CD4-positive, CD25-positive, alpha-beta regulatory T cell (primary cell): Measurements from ENCODE around the gene FMN2. TPM values are rescaled to one million over a fixed set of nuclear protein-coding genes. Genes with fewer than 3 reads are reported as not detected.
A peak's percentile ranks its signal among the peaks of the same experiment; 100 is the strongest.

ENCODE experiments used
- ATAC-seq, 2 donors: fragments of 150-1000 bp; cut with Tn5 transposase; one replicate each; pipeline ENCODE4 v1.10.0; 2021; ENCODE audit warnings: low read depth in 2 of 2, moderate number of reproducible peaks in 2 of 2, moderate library complexity in 1 of 2
- DNase-seq, 3 donors: peaks; one replicate each; pipeline versions ENCODE4 v3.0.0 to v3.0.0-alpha.2; 2012 to 2022; ENCODE audit warnings: mixed read lengths in 1 of 3
- H3K27ac ChIP-seq: one replicate; pipeline ENCODE4 v1.7.0; 2013; ENCODE audit warnings: mild to moderate bottlenecking, low read length; ENCODE audit not compliant: insufficient read depth, poor library complexity, severe bottlenecking
- H3K27me3 ChIP-seq: one replicate; pipeline ENCODE4 v1.7.0; 2013; ENCODE audit warnings: low read length; ENCODE audit not compliant: control insufficient read depth, insufficient read depth
- H3K36me3 ChIP-seq: one replicate; pipeline ENCODE4 v1.7.0; 2013; ENCODE audit warnings: mild to moderate bottlenecking, low read length, moderate library complexity; ENCODE audit not compliant: control insufficient read depth, insufficient read depth
- H3K4me1 ChIP-seq: 2 replicates; pipeline ENCODE4 v1.7.0; 2013; ENCODE audit warnings: mild to moderate bottlenecking, low read length; ENCODE audit not compliant: insufficient read depth, control insufficient read depth, poor library complexity, severe bottlenecking
- H3K4me3 ChIP-seq: one replicate; pipeline ENCODE4 v1.7.0; 2013; ENCODE audit warnings: low read depth, mild to moderate bottlenecking, low read length, moderate library complexity
- H3K9me3 ChIP-seq, 2 experiments: 1 replicate in 1 of 2; 2 replicates in 1 of 2; pipeline ENCODE4 v1.7.0; 2013; ENCODE audit warnings: low read length in 2 of 2, mild to moderate bottlenecking in 1 of 2, moderate library complexity in 1 of 2; ENCODE audit not compliant: control insufficient read depth in 2 of 2
- H3K27ac Mint-ChIP-seq, 3 donors: one replicate each; pipeline ENCODE4 v1.8.0; 2020 to 2022; ENCODE audit warnings: mild to moderate bottlenecking in 3 of 3, mixed read lengths in 3 of 3, moderate library complexity in 2 of 3
- H3K27me3 Mint-ChIP-seq: one replicate; pipeline ENCODE4 v1.8.0; 2022; ENCODE audit warnings: mild to moderate bottlenecking, mixed read lengths
- H3K36me3 Mint-ChIP-seq: one replicate; pipeline ENCODE4 v1.8.0; 2020; ENCODE audit warnings: mixed read lengths
- H3K4me1 Mint-ChIP-seq, 4 donors: one replicate each; pipeline ENCODE4 v1.8.0; 2020 to 2022; ENCODE audit warnings: mixed read lengths in 4 of 4, mild to moderate bottlenecking in 1 of 4
- H3K4me3 Mint-ChIP-seq, 4 donors: one replicate each; pipeline ENCODE4 v1.8.0; 2020 to 2022; ENCODE audit warnings: mild to moderate bottlenecking in 4 of 4, mixed read lengths in 4 of 4, moderate library complexity in 3 of 4
- H3K9me3 Mint-ChIP-seq, 7 donors: one replicate each; pipeline ENCODE4 v1.8.0; 2020 to 2022; ENCODE audit warnings: mixed read lengths in 7 of 7, mild to moderate bottlenecking in 3 of 7, moderate library complexity in 2 of 7
- polyA plus RNA-seq, 4 donors: library from polyadenylated mRNA; unstranded; fragments of 300-500 nt; fragmentation: Illumina TruSeq; gene quantifications; one replicate each; pipeline ENCODE4 v1.2.3, GENCODE V29; 2021
- total RNA-seq: library from RNA; stranded (reverse); gene quantifications from one replicate; pipeline ENCODE4 v1.2.3, GENCODE V29; 2022

Gene FMN2
- total and polyA plus RNA-seq, 5 donors from 2014 or later: not detected

GRCh38 chr1:240441669-240442068, 350.0 kb downstream of the FMN2 start:
- Histone ChIP-seq H3K9me3 (peaks cover 0 to 2% of the 10 kb centered on the region in 2 experiments), H3K4me1 (no peaks in the 10 kb centered on the region), H3K27ac (no peak overlapping the region), H3K27me3 (no peaks in the 10 kb centered on the region), H3K4me3 (no peak overlapping the region), H3K36me3 (no peaks in the 10 kb centered on the region)
- H3K4me1 Mint-ChIP-seq: no peaks in the 10 kb centered on the region
- H3K36me3 Mint-ChIP-seq: no peaks in the 10 kb centered on the region
- no peak for ATAC-seq
- DNase-seq: no peak
- peak overlapping the region in 1 of 4 donors; percentile 40 for H3K4me3 Mint-ChIP-seq
- H3K27me3 Mint-ChIP-seq: no peaks in the 10 kb centered on the region
- H3K9me3 Mint-ChIP-seq: peaks cover 1 to 14% (median 7%) of the 10 kb centered on the region in 7 donors
- H3K27ac Mint-ChIP-seq: no peak overlapping the region

- Mint-ChIP-seq H3K9me3 (peaks cover 3 to 25% (median 6%) of the 10 kb centered on the region in 7 donors), H3K27ac (no peak overlapping the region), H3K27me3 (no peaks in the 10 kb centered on the region), H3K4me1 (no peaks in the 10 kb centered on the region), H3K4me3 (no peak overlapping the region), H3K36me3 (peaks cover 4% of the 10 kb centered on the region)
- DNase-seq (no peak), ATAC-seq (no peak)
- no peaks in the 10 kb centered on the region for H3K36me3 ChIP-seq
- H3K4me3 ChIP-seq: no peak overlapping the region
- no peaks in the 10 kb centered on the region for H3K27me3 ChIP-seq
- no peaks in the 10 kb centered on the region for H3K4me1 ChIP-seq
- no peak overlapping the region for H3K27ac ChIP-seq
- no peaks in the 10 kb centered on the region for H3K9me3 ChIP-seq
Measured at GRCh38 chr1:240445369-240445768, 353.7 kb downstream of the FMN2 start.

- no peaks in the 10 kb centered on the region for H3K36me3 Mint-ChIP-seq
- H3K27ac Mint-ChIP-seq: no peak overlapping the region
- peaks cover 2 to 17% (median 6%) of the 10 kb centered on the region in 7 donors for H3K9me3 Mint-ChIP-seq
- H3K4me3 Mint-ChIP-seq: no peak overlapping the region
- H3K9me3 ChIP-seq: no peaks in the 10 kb centered on the region
- no peaks in the 10 kb centered on the region for H3K27me3 ChIP-seq
- H3K27ac ChIP-seq: no peak overlapping the region
- no peak for DNase-seq
- no peak overlapping the region for H3K4me3 ChIP-seq
- H3K36me3 ChIP-seq: no peaks in the 10 kb centered on the region
- peaks cover 0 to 2% (median 0%) of the 10 kb centered on the region in 4 donors for H3K4me1 Mint-ChIP-seq
- no peaks in the 10 kb centered on the region for H3K4me1 ChIP-seq
- no peaks in the 10 kb centered on the region for H3K27me3 Mint-ChIP-seq
- ATAC-seq: no peak
Measured at GRCh38 chr1:240455228-240455821, 363.6 kb downstream of the FMN2 start.

GRCh38 chr1:240457203-240457602, 365.5 kb downstream of the FMN2 start:
- Histone ChIP-seq H3K36me3 (no peaks in the 10 kb centered on the region), H3K4me1 (no peaks in the 10 kb centered on the region), H3K4me3 (no peak overlapping the region), H3K9me3 (no peaks in the 10 kb centered on the region), H3K27ac (no peak overlapping the region), H3K27me3 (no peaks in the 10 kb centered on the region)
- Mint-ChIP-seq H3K27ac (no peak overlapping the region), H3K4me3 (no peak overlapping the region), H3K4me1 (peaks cover 0 to 2% (median 0%) of the 10 kb centered on the region in 4 donors), H3K9me3 (peaks cover 3 to 21% (median 7%) of the 10 kb centered on the region in 7 donors), H3K27me3 (no peaks in the 10 kb centered on the region), H3K36me3 (no peaks in the 10 kb centered on the region)
- no peak for ATAC-seq
- no peak for DNase-seq

- ATAC-seq (no peak), DNase-seq (no peak)
- Mint-ChIP-seq H3K36me3 (no peaks in the 10 kb centered on the region), H3K27me3 (no peaks in the 10 kb centered on the region), H3K4me1 (peaks cover 0 to 2% (median 0%) of the 10 kb centered on the region in 4 donors), H3K4me3 (no peak overlapping the region), H3K27ac (no peak overlapping the region), H3K9me3 (peaks cover 3 to 16% (median 6%) of the 10 kb centered on the region in 7 donors)
- no peak overlapping the region for H3K4me3 ChIP-seq
- no peaks in the 10 kb centered on the region for H3K9me3 ChIP-seq
- no peaks in the 10 kb centered on the region for H3K27me3 ChIP-seq
- no peak overlapping the region for H3K27ac ChIP-seq
- H3K36me3 ChIP-seq: no peaks in the 10 kb centered on the region
- no peaks in the 10 kb centered on the region for H3K4me1 ChIP-seq
Measured at GRCh38 chr1:240462277-240462676, 370.6 kb downstream of the FMN2 start.

GRCh38 chr1:240462766-240463395, 371.2 kb downstream of the FMN2 start:
- H3K36me3 ChIP-seq: no peaks in the 10 kb centered on the region
- H3K27ac ChIP-seq: no peak overlapping the region
- Mint-ChIP-seq H3K4me3 (no peak overlapping the region), H3K27ac (no peak overlapping the region), H3K36me3 (no peaks in the 10 kb centered on the region), H3K9me3 (peaks cover 2 to 10% (median 6%) of the 10 kb centered on the region in 7 donors), H3K27me3 (no peaks in the 10 kb centered on the region), H3K4me1 (peaks cover 0 to under 1% (median 0%) of the 10 kb centered on the region in 4 donors)
- H3K4me1 ChIP-seq: no peaks in the 10 kb centered on the region
- no peaks in the 10 kb centered on the region for H3K27me3 ChIP-seq
- no peaks in the 10 kb centered on the region for H3K9me3 ChIP-seq
- DNase-seq: no peak
- no peak overlapping the region for H3K4me3 ChIP-seq
- no peak for ATAC-seq

GRCh38 chr1:240464099-240464498, 372.4 kb downstream of the FMN2 start:
- no peaks in the 10 kb centered on the region for H3K27me3 Mint-ChIP-seq
- H3K4me1 ChIP-seq: no peaks in the 10 kb centered on the region

GRCh38 chr1:240465531-240465940, 373.9 kb downstream of the FMN2 start:
- Mint-ChIP-seq H3K36me3 (no peaks in the 10 kb centered on the region), H3K4me1 (no peaks in the 10 kb centered on the region), H3K9me3 (peaks cover 2 to 12% (median 6%) of the 10 kb centered on the region in 7 donors), H3K27me3 (no peaks in the 10 kb centered on the region), H3K27ac (no peak overlapping the region), H3K4me3 (no peak overlapping the region)
- Histone ChIP-seq H3K4me1 (no peaks in the 10 kb centered on the region), H3K27ac (no peak overlapping the region), H3K27me3 (no peaks in the 10 kb centered on the region), H3K9me3 (no peaks in the 10 kb centered on the region), H3K4me3 (no peak overlapping the region), H3K36me3 (no peaks in the 10 kb centered on the region)
- DNase-seq: no peak
- ATAC-seq: no peak

More at GRCh38 chr1:240464099-240464498, 372.4 kb downstream of the FMN2 start:
- H3K4me3 ChIP-seq: no peak overlapping the region
- no peaks in the 10 kb centered on the region for H3K36me3 ChIP-seq
- DNase-seq (no peak), ATAC-seq (no peak)
- Mint-ChIP-seq H3K27ac (no peak overlapping the region), H3K4me3 (no peak overlapping the region), H3K4me1 (no peaks in the 10 kb centered on the region), H3K9me3 (peaks cover 2 to 12% (median 6%) of the 10 kb centered on the region in 7 donors), H3K36me3 (no peaks in the 10 kb centered on the region)
- H3K27ac ChIP-seq: no peak overlapping the region
- H3K9me3 ChIP-seq: no peaks in the 10 kb centered on the region
- H3K27me3 ChIP-seq: no peaks in the 10 kb centered on the region
